Caco-2 (cell line): ENCODE results near the gene TRIM15. TPM values are rescaled to one million over a fixed set of nuclear protein-coding genes. Genes with fewer than 3 reads are reported as not detected.

Experiments
- BruUV-seq: library from RNA; stranded (reverse); fragments of 400-500 nt; replicated peaks from 2 replicates; lab custom pipeline; 2021; lab: Mats Ljungman, UMichigan
- CTCF ChIA-PET: fragments of 300-600 bp; sonication (Branson Sonifier 250); formaldehyde crosslinking; loops from one replicate; lab custom pipeline; 2022; ENCODE audit warnings: antibody characterized with exemption; lab: Charles Lee
- POLR2A ChIA-PET: fragments of 300-600 bp; sonication (Branson Sonifier 250); formaldehyde crosslinking; loops from one replicate; lab custom pipeline; 2022; ENCODE audit warnings: antibody characterized with exemption; lab: Charles Lee
- DNase-seq, 2 experiments: peaks; one replicate each; pipeline versions ENCODE4 v3.0.0 to v3.0.0-alpha.2; 2020 to 2022
- H3K27me3 ChIP-seq: replicated peaks from 2 replicates; pipeline ENCODE4 v1.6.0; 2011; ENCODE audit warnings: low read length; ENCODE audit not compliant: control insufficient read depth, insufficient read depth
- H3K36me3 ChIP-seq: 2 replicates; pipeline ENCODE4 v1.5.1; 2011; ENCODE audit warnings: low read length; ENCODE audit not compliant: control insufficient read depth, insufficient read depth
- H3K4me1 ChIP-seq: fragments of 250-450 bp; sonication (Bioruptor Pico); 2 replicates; pipeline ENCODE4 v1.5.1; 2020; ENCODE audit warnings: mild to moderate bottlenecking
- H3K4me3 ChIP-seq: 2 replicates; pipeline ENCODE4 v1.5.1; 2011; ENCODE audit warnings: low read depth, mild to moderate bottlenecking, control low read depth, low read length
- H3K9me3 ChIP-seq: fragments of 250-450 bp; sonication (Bioruptor Pico); 2 replicates; pipeline ENCODE4 v1.5.1; 2020; ENCODE audit warnings: mild to moderate bottlenecking, moderate library complexity
- H3K27ac Mint-ChIP-seq: one replicate; pipeline ENCODE4 v1.8.0; 2022; ENCODE audit warnings: mixed read lengths; ENCODE audit not compliant: unreplicated experiment
- H3K27me3 Mint-ChIP-seq: one replicate; pipeline ENCODE4 v1.8.0; 2022; ENCODE audit warnings: mixed read lengths; ENCODE audit not compliant: insufficient read depth, unreplicated experiment
- H3K36me3 Mint-ChIP-seq: one replicate; pipeline ENCODE4 v1.8.0; 2022; ENCODE audit warnings: mild to moderate bottlenecking, mixed read lengths; ENCODE audit not compliant: insufficient read depth, unreplicated experiment
- H3K4me1 Mint-ChIP-seq: one replicate; pipeline ENCODE4 v1.8.0; 2022; ENCODE audit warnings: low read depth, mixed read lengths; ENCODE audit not compliant: unreplicated experiment
- H3K4me3 Mint-ChIP-seq: one replicate; pipeline ENCODE4 v1.8.0; 2022; ENCODE audit warnings: mild to moderate bottlenecking, moderate library complexity, mixed read lengths; ENCODE audit not compliant: unreplicated experiment
- H3K9me3 Mint-ChIP-seq: one replicate; pipeline ENCODE4 v1.8.0; 2022; ENCODE audit warnings: mixed read lengths; ENCODE audit not compliant: unreplicated experiment
- intact Hi-C: fragments of 100-400 bp; cut with micrococcal nuclease; formaldehyde crosslinking; loops from one replicate; pipeline ENCODE4 v1.10.0; 2022; ENCODE audit not compliant: unreplicated experiment
- total RNA-seq: library from RNA; stranded (reverse); gene quantifications from 2 replicates; pipeline ENCODE4 v1.2.3, GENCODE V29; 2022
- TF ChIP-seq, protein P1 (sequence below), 2 experiments: fragments of 200-600 bp in 1 of 2; IDR thresholded peaks; 1 replicate in 1 of 2; 2 replicates in 1 of 2; pipeline versions ENCODE4 v1.5.1 to v1.8.0; 2011 to 2022; ENCODE audit warnings: antibody characterized with exemption in 1 of 2, control low read depth in 1 of 2, inconsistent platforms in 1 of 2, low read depth in 1 of 2, low read length in 1 of 2, mild to moderate bottlenecking in 1 of 2, moderate library complexity in 1 of 2; ENCODE audit not compliant: insufficient read depth in 1 of 2, severe bottlenecking in 1 of 2, unreplicated experiment in 1 of 2

The TRIM15 gene
- total RNA-seq, 1 experiment from 2014 or later: 6.9 TPM

DNA sequence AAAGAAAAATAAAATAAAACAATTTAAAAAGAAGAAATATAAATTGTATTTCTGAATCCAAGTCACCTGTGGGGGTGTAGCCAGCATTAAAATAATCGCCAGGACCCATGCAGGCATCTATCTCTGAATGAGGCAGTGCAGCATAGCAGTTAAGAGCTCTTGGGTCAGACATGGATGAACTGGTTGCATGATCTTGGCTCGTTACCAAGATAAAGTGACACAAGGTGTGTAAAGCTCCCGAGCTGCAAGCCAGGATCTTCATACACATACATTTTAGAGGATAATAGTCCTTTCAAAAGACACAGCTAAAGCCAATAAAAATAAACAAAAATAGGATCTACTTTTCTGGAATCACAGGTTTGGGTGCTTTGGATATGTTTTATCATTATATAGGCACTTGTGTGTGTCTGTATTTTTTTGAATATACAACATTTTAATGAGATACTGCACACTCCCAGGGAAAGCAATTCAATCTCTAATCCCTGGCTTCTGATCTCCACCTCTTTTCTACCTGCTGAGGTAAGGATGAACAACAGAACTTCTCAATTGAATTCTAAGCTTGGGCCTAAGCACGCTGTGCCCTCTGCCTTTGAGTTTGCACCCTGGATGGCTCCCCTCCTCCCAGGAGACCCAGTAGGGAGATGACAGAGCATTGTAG, 11.2 kb upstream of the TRIM15 start:
- Histone ChIP-seq H3K4me3 (no peak overlapping the region), H3K9me3 (no peaks in the 10 kb centered on the region), H3K36me3 (no peaks in the 10 kb centered on the region), H3K4me1 (no peaks in the 10 kb centered on the region; the same call in 1 of the 2 replicates), H3K27me3 (no peaks in the 10 kb centered on the region)
- no peak overlapping the region for H3K27ac Mint-ChIP-seq
- TF ChIP-seq, protein P1, sequence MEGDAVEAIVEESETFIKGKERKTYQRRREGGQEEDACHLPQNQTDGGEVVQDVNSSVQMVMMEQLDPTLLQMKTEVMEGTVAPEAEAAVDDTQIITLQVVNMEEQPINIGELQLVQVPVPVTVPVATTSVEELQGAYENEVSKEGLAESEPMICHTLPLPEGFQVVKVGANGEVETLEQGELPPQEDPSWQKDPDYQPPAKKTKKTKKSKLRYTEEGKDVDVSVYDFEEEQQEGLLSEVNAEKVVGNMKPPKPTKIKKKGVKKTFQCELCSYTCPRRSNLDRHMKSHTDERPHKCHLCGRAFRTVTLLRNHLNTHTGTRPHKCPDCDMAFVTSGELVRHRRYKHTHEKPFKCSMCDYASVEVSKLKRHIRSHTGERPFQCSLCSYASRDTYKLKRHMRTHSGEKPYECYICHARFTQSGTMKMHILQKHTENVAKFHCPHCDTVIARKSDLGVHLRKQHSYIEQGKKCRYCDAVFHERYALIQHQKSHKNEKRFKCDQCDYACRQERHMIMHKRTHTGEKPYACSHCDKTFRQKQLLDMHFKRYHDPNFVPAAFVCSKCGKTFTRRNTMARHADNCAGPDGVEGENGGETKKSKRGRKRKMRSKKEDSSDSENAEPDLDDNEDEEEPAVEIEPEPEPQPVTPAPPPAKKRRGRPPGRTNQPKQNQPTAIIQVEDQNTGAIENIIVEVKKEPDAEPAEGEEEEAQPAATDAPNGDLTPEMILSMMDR (IDR thresholded peaks at IDR 0.05; ENCODE audit: insufficient read depth in 1 of 2, low read depth in 1 of 2, low read length in 1 of 2, severe bottlenecking in 1 of 2, unreplicated experiment in 1 of 2): no peak
- ChIA-PET CTCF (no interaction called here), POLR2A (no interaction called here)
- H3K4me3 Mint-ChIP-seq: no peak overlapping the region
- no peaks in the 10 kb centered on the region for H3K36me3 Mint-ChIP-seq
- H3K9me3 Mint-ChIP-seq: no peaks in the 10 kb centered on the region
- no TSS peak for BruUV-seq
- H3K4me1 Mint-ChIP-seq: no peaks in the 10 kb centered on the region
- no peaks in the 10 kb centered on the region for H3K27me3 Mint-ChIP-seq
- intact Hi-C loops: no loop called here
- no peak for DNase-seq

DNA sequence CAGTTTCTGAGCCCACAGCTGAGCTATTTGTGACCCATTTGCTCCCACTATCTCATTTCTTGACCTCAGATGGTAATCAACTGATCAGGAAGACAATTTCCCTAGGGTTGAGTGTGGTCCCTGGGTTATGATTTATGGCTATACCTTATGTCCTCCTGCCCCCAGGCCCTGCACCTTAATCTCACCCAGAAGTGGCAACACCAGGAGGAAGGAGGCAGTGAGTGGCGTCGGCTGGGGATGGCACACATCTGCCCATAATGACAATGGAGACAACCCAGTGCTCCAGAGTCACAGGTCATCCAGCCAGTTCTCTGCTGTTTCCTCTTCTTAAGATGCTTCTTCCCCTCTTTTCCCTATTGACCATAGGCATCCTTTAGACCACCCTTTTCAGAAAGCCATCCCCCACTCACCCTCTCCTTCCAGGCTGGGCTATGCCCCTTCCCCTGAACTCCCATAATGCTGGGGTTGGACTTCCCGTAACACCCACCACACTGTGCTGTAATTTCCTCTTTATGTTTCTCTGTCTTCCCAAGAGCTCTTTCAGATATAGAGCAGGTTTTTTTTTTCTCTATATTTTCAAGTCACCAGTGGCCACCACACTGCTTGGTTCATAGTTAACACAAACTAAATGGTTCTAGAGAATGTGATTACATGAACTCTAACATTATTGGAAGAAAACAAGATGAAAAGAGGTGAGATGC, 10.3 kb upstream of the TRIM15 start:
- Mint-ChIP-seq H3K36me3 (no peaks in the 10 kb centered on the region), H3K27me3 (no peaks in the 10 kb centered on the region), H3K4me1 (no peaks in the 10 kb centered on the region), H3K27ac (no peak overlapping the region), H3K9me3 (no peaks in the 10 kb centered on the region), H3K4me3 (no peak overlapping the region)
- Histone ChIP-seq H3K9me3 (no peaks in the 10 kb centered on the region), H3K36me3 (no peaks in the 10 kb centered on the region), H3K4me3 (no peak overlapping the region), H3K27me3 (no peaks in the 10 kb centered on the region), H3K4me1 (no peaks in the 10 kb centered on the region; the same call in 1 of the 2 replicates)
- TF ChIP-seq, protein P1 (IDR thresholded peaks at IDR 0.05; ENCODE audit: insufficient read depth in 1 of 2, low read depth in 1 of 2, low read length in 1 of 2, severe bottlenecking in 1 of 2, unreplicated experiment in 1 of 2): no peak
- CTCF ChIA-PET: no interaction called here
- POLR2A ChIA-PET: no interaction called here
- intact Hi-C loops: no loop called here
- no TSS peak for BruUV-seq
- DNase-seq: no peak

DNA sequence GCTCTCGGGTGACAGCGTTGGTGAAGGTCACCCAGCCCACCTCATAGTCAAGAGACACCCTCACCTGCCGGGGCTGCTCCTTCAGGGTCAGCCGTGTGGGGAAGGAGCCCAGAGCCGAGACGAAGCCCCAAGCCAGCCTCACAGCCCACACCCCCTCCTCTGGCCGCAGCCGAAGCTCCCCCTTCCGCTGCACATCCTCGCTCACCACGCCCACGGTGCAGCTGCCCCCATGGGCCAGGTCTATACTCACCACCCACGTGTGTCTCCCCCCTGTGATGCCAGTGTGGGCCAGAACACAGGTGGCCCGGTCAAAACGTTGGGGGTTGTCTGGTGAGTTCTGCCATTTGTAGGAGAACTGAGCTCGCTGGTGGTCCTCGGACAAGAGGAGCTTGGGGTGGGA, 9.3 kb upstream of the TRIM15 start:
- BruUV-seq: no TSS peak
- no peak for DNase-seq
- no peaks in the 10 kb centered on the region for H3K36me3 ChIP-seq
- ChIA-PET POLR2A (no interaction called here), CTCF (no interaction called here)
- H3K27me3 ChIP-seq: no peaks in the 10 kb centered on the region
- Mint-ChIP-seq H3K4me1 (no peaks in the 10 kb centered on the region), H3K36me3 (no peaks in the 10 kb centered on the region), H3K27me3 (no peaks in the 10 kb centered on the region), H3K27ac (no peak overlapping the region), H3K9me3 (no peaks in the 10 kb centered on the region), H3K4me3 (no peak overlapping the region)
- no peaks in the 10 kb centered on the region; the same call in 1 of the 2 replicates for H3K4me1 ChIP-seq
- no peak overlapping the region for H3K4me3 ChIP-seq
- no peaks in the 10 kb centered on the region for H3K9me3 ChIP-seq
- intact Hi-C loops: no loop called here
- TF ChIP-seq, protein P1 (IDR thresholded peaks at IDR 0.05; ENCODE audit: insufficient read depth in 1 of 2, low read depth in 1 of 2, low read length in 1 of 2, severe bottlenecking in 1 of 2, unreplicated experiment in 1 of 2): no peak
